ENCODE measurements around the gene SLU7.

The SLU7 gene

GRCh38 chr5:160461378-160461777 lies 42.5 kb upstream of the SLU7 start:
- Histone ChIP-seq H2AFZ (ENCODE audit: low read length, unreplicated experiment) (no peak overlapping the region), H3K4me3 (ENCODE audit: low read depth, low read length) (no peak overlapping the region), H3K27me3 (ENCODE audit: insufficient read depth, low read length) (no peaks in the 10 kb centered on the region), H3K36me3 (ENCODE audit: insufficient read depth, low read length) (no peaks in the 10 kb centered on the region), H3K79me2 (ENCODE audit: control insufficient read depth, insufficient read depth, low read length, unreplicated experiment) (no peaks in the 10 kb centered on the region), H3K27ac (ENCODE audit: low read depth, low read length) (no peak overlapping the region), H3K4me1 (ENCODE audit: control insufficient read depth, insufficient read depth, low read length, unreplicated experiment) (peaks cover 30% of the 10 kb centered on the region)

DNA sequence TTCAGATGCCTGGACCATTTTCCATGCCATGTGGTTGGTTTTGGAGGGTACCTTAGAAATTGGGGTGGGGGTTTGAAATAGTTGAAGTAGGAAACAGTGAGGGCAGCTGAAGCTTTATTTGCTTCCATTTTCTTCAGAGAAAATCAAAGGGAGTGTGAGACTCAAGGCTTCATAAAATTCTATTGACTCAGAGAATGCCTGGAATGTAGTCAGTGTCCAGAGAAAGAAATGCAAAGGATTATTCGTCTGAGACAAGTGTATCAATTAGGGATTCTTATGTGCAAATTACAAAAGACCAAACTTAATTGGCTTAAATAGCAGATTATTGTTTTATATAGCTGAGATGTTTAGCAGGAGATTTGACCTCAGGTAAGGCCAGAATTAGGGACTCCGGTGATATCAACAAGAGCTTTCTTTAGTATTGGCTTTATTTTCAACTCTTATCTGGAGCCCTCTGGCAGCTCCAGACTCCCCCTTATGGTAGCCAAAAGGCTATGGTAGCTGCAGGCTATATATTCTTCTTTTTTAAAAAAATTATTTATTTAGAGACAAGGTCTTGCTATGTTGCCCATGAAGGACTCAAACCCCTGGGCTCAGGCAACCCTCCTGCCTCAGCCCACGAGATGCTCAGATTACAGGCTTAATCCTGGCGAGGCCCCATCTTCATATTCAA lies 41.6 kb upstream of the SLU7 start:
- Histone ChIP-seq H3K4me1 (ENCODE audit: control insufficient read depth, insufficient read depth, low read length, unreplicated experiment) (peaks cover 28% of the 10 kb centered on the region), H3K4me3 (ENCODE audit: low read depth, low read length) (no peak overlapping the region), H3K36me3 (ENCODE audit: insufficient read depth, low read length) (no peaks in the 10 kb centered on the region), H3K27ac (ENCODE audit: low read depth, low read length) (no peak overlapping the region), H3K79me2 (ENCODE audit: control insufficient read depth, insufficient read depth, low read length, unreplicated experiment) (no peaks in the 10 kb centered on the region), H3K27me3 (ENCODE audit: insufficient read depth, low read length) (no peaks in the 10 kb centered on the region), H2AFZ (ENCODE audit: low read length, unreplicated experiment) (no peak overlapping the region)

- Histone ChIP-seq H3K4me3 (ENCODE audit: low read depth, low read length) (no peak overlapping the region), H3K36me3 (ENCODE audit: insufficient read depth, low read length) (no peaks in the 10 kb centered on the region), H2AFZ (ENCODE audit: low read length, unreplicated experiment) (no peak overlapping the region), H3K4me1 (ENCODE audit: control insufficient read depth, insufficient read depth, low read length, unreplicated experiment) (peaks cover 22% of the 10 kb centered on the region), H3K27ac (ENCODE audit: low read depth, low read length) (no peak overlapping the region), H3K79me2 (ENCODE audit: control insufficient read depth, insufficient read depth, low read length, unreplicated experiment) (no peaks in the 10 kb centered on the region), H3K27me3 (ENCODE audit: insufficient read depth, low read length) (peaks cover 3% of the 10 kb centered on the region; the same call in 1 of the 2 replicates)
Measured at GRCh38 chr5:160458806-160459800, 40.2 kb upstream of the SLU7 start.

- H3K4me3 ChIP-seq (ENCODE audit: low read depth, low read length) = no peak overlapping the region
- H3K27ac ChIP-seq (ENCODE audit: low read depth, low read length) = no peak overlapping the region
- peaks cover 7% of the 10 kb centered on the region for H3K4me1 ChIP-seq (ENCODE audit: control insufficient read depth, insufficient read depth, low read length, unreplicated experiment)
- H3K36me3 ChIP-seq (ENCODE audit: insufficient read depth, low read length) = no peaks in the 10 kb centered on the region
- H3K79me2 ChIP-seq (ENCODE audit: control insufficient read depth, insufficient read depth, low read length, unreplicated experiment) = no peaks in the 10 kb centered on the region
- H2AFZ ChIP-seq (ENCODE audit: low read length, unreplicated experiment) = no peak overlapping the region
- peaks cover 13% of the 10 kb centered on the region; the same call in 1 of the 2 replicates for H3K27me3 ChIP-seq (ENCODE audit: insufficient read depth, low read length)
Measured at GRCh38 chr5:160457252-160457651, 38.4 kb upstream of the SLU7 start.

GRCh38 chr5:160456480-160457177 lies 37.7 kb upstream of the SLU7 start:
- H3K79me2 ChIP-seq (ENCODE audit: control insufficient read depth, insufficient read depth, low read length, unreplicated experiment) = no peaks in the 10 kb centered on the region
- no peak overlapping the region for H2AFZ ChIP-seq (ENCODE audit: low read length, unreplicated experiment)
- no peak overlapping the region for H3K27ac ChIP-seq (ENCODE audit: low read depth, low read length)
- H3K27me3 ChIP-seq (ENCODE audit: insufficient read depth, low read length) = peaks cover 13% of the 10 kb centered on the region; the same call in 1 of the 2 replicates
- peaks cover 4% of the 10 kb centered on the region for H3K4me1 ChIP-seq (ENCODE audit: control insufficient read depth, insufficient read depth, low read length, unreplicated experiment)
- H3K36me3 ChIP-seq (ENCODE audit: insufficient read depth, low read length) = no peaks in the 10 kb centered on the region
- no peak overlapping the region for H3K4me3 ChIP-seq (ENCODE audit: low read depth, low read length)

DNA sequence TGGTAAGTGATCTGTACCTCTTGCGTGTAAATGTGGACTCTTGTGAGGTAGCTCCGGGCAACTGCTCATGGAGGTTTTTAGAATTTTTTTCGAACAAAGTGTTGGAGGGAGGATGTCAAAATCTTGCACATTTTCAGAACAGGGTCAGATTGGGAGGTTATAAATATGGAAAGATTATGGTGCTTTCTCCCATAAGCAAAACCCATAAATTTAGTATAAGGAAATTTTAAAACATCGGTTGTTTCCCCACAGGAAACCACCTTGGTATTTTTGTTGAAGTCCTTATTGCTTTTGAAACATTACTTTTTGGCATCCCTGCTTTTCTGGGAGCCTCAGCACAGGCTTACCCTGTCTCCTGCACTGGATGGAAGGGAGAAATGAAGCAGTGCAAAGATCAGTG lies 36.7 kb upstream of the SLU7 start:
- Histone ChIP-seq H3K27ac (ENCODE audit: low read depth, low read length) (no peak overlapping the region), H3K4me3 (ENCODE audit: low read depth, low read length) (no peak overlapping the region), H3K27me3 (ENCODE audit: insufficient read depth, low read length) (peaks cover 13% of the 10 kb centered on the region; the same call in 1 of the 2 replicates), H3K79me2 (ENCODE audit: control insufficient read depth, insufficient read depth, low read length, unreplicated experiment) (no peaks in the 10 kb centered on the region), H2AFZ (ENCODE audit: low read length, unreplicated experiment) (no peak overlapping the region), H3K36me3 (ENCODE audit: insufficient read depth, low read length) (no peaks in the 10 kb centered on the region), H3K4me1 (ENCODE audit: control insufficient read depth, insufficient read depth, low read length, unreplicated experiment) (peaks cover 4% of the 10 kb centered on the region)

- Histone ChIP-seq H3K27ac (ENCODE audit: low read depth, low read length) (no peak overlapping the region), H3K79me2 (ENCODE audit: control insufficient read depth, insufficient read depth, low read length, unreplicated experiment) (no peaks in the 10 kb centered on the region), H3K4me1 (ENCODE audit: control insufficient read depth, insufficient read depth, low read length, unreplicated experiment) (no peaks in the 10 kb centered on the region), H2AFZ (ENCODE audit: low read length, unreplicated experiment) (no peak overlapping the region), H3K36me3 (ENCODE audit: insufficient read depth, low read length) (no peaks in the 10 kb centered on the region), H3K27me3 (ENCODE audit: insufficient read depth, low read length) (peaks cover 19% of the 10 kb centered on the region; the same call in 1 of the 2 replicates), H3K4me3 (ENCODE audit: low read depth, low read length) (no peak overlapping the region)
Measured at GRCh38 chr5:160453751-160454150, 34.9 kb upstream of the SLU7 start.

- H3K4me3 ChIP-seq (ENCODE audit: low read depth, low read length) = no peak overlapping the region
- H3K4me1 ChIP-seq (ENCODE audit: control insufficient read depth, insufficient read depth, low read length, unreplicated experiment) = no peaks in the 10 kb centered on the region
- H3K27me3 ChIP-seq (ENCODE audit: insufficient read depth, low read length) = peaks cover 19% of the 10 kb centered on the region; the same call in 1 of the 2 replicates
- H3K27ac ChIP-seq (ENCODE audit: low read depth, low read length) = no peak overlapping the region
- H2AFZ ChIP-seq (ENCODE audit: low read length, unreplicated experiment) = no peak overlapping the region
- H3K79me2 ChIP-seq (ENCODE audit: control insufficient read depth, insufficient read depth, low read length, unreplicated experiment) = no peaks in the 10 kb centered on the region
- no peaks in the 10 kb centered on the region for H3K36me3 ChIP-seq (ENCODE audit: insufficient read depth, low read length)
Measured at GRCh38 chr5:160452795-160453194, 33.9 kb upstream of the SLU7 start.

DNA sequence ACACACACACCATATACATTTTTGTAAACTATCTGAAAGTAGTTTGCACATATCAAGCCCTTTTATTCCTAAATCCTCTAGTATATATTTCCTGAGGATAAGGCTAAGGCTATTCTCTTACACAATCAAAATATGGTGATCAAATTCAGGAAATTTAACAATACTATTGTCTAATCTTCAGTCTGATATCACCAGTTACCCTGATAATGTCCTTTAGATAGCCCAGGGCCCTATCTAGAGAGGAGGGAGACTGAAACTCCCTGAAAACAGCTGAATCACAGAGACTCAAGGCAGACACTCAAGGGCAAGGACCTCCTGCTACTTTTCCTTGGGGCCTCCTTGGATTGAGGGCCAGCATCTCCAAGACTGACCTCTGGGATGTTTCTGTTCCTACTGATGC lies 33.2 kb upstream of the SLU7 start:
- H2AFZ ChIP-seq (ENCODE audit: low read length, unreplicated experiment) = no peak overlapping the region
- H3K36me3 ChIP-seq (ENCODE audit: insufficient read depth, low read length) = no peaks in the 10 kb centered on the region
- H3K27me3 ChIP-seq (ENCODE audit: insufficient read depth, low read length) = peaks cover 19% of the 10 kb centered on the region; the same call in 1 of the 2 replicates
- no peak overlapping the region for H3K4me3 ChIP-seq (ENCODE audit: low read depth, low read length)
- H3K79me2 ChIP-seq (ENCODE audit: control insufficient read depth, insufficient read depth, low read length, unreplicated experiment) = no peaks in the 10 kb centered on the region
- no peak overlapping the region for H3K27ac ChIP-seq (ENCODE audit: low read depth, low read length)
- no peaks in the 10 kb centered on the region for H3K4me1 ChIP-seq (ENCODE audit: control insufficient read depth, insufficient read depth, low read length, unreplicated experiment)

- Histone ChIP-seq H2AFZ (ENCODE audit: low read length, unreplicated experiment) (no peak overlapping the region), H3K79me2 (ENCODE audit: control insufficient read depth, insufficient read depth, low read length, unreplicated experiment) (no peaks in the 10 kb centered on the region), H3K27ac (ENCODE audit: low read depth, low read length) (no peak overlapping the region), H3K4me1 (ENCODE audit: control insufficient read depth, insufficient read depth, low read length, unreplicated experiment) (no peaks in the 10 kb centered on the region), H3K4me3 (ENCODE audit: low read depth, low read length) (no peak overlapping the region), H3K36me3 (ENCODE audit: insufficient read depth, low read length) (no peaks in the 10 kb centered on the region), H3K27me3 (ENCODE audit: insufficient read depth, low read length) (peaks cover 19% of the 10 kb centered on the region; the same call in 1 of the 2 replicates)
Measured at GRCh38 chr5:160451281-160451680, 32.4 kb upstream of the SLU7 start.

Measured in ACC112 (cell line).